Airway epithelial cell (primary cell): ENCODE data around the gene WDR77. TPM values are rescaled to one million over a fixed set of nuclear protein-coding genes. Genes with fewer than 3 reads are reported as not detected.

ENCODE experiments used
- total RNA-seq: library from RNA; depleted of rRNA; stranded (reverse); fragments of >200 nt; gene quantifications from 2 replicates; pipeline ENCODE4 v1.2.3, GENCODE V29; 2015

Gene WDR77
- total RNA-seq = 65.0 and 71.9 TPM in 2 replicates

DNA sequence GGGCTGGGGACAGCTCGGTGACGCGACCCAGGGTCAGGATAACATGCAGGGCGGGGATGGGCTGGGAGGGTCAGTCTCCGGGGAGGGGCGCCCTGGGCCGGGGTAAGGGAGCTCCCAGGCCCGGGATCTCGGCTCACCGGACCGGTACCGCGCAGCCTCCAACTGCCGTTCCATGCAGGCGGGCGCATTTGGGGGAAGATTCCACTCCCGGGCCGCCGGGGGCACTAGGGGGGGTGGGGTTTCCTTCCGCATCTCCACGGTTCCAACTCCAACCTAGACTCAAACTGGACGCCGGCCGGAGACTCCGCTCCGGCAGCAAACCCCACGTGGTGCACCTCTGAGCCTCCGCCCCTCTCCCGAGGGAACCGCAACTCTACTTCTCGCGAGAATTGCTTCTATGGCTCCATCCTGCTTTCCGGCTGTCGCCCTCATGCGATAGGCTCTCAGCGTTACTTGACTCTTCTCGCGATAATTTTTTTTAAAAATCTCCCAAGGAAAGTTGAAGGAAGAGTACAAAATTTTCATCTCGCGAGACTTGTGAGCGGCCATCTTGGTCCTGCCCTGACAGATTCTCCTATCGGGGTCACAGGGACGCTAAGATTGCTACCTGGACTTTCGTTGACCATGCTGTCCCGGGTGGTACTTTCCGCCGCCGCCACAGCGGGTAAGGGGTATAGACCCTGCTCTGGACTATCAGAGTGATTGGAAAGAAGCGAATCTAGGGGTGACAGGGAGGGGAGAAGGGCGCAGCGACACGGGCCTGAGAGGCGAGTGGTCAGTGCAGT lies at the start of gene WDR77, which contains the start of gene ATP5PB:
WDR77 (minus strand) TSS at position 339 of the 785 bp plus-strand sequence; CDS start at position 252, 87 bp downstream.
ATP5PB (plus strand) TSS at position 547 of the 785 bp plus-strand sequence; CDS start at position 625, 78 bp downstream.

Other genes starting within 250 kb of the WDR77 start
- gene DENND2D, start 248.6 kb downstream of the WDR77 start, total RNA-seq = 15.0 and 15.1 TPM in 2 replicates
- 0.28 TPM in 1 of 2 replicates, not detected in the other for gene CHI3L2, start 221.5 kb downstream of the WDR77 start, total RNA-seq
- not detected in 2 replicates for gene CHIA, start 158.4 kb downstream of the WDR77 start, total RNA-seq
- 0.19 and 0.42 TPM in 2 replicates for gene OVGP1, start 21.5 kb downstream of the WDR77 start, total RNA-seq
- gene ATP5PB, start 208 bp upstream of the WDR77 start, total RNA-seq = 355 and 380 TPM in 2 replicates
- 0.05 TPM in 1 of 2 replicates, not detected in the other for gene C1orf162, start 24.7 kb upstream of the WDR77 start, total RNA-seq
- not detected in 2 replicates for gene ADORA3, start 54.4 kb upstream of the WDR77 start, total RNA-seq
- gene TMIGD3, start 54.4 kb upstream of the WDR77 start, total RNA-seq = not detected in 2 replicates
- 22.9 and 29.1 TPM in 2 replicates for gene RAP1A, start 170.5 kb upstream of the WDR77 start, total RNA-seq